ENCODE results near the gene ZYX. TPM values are rescaled to one million over a fixed set of nuclear protein-coding genes. Genes with fewer than 3 reads are reported as not detected.
"Not testable (repeated sequence)": the region's sequence is repeated elsewhere in the genome, so short reads cannot be mapped to it uniquely, and the experiment has no call there.

ZYX gene
- total and polyA plus RNA-seq, 2 donors (not counting 1 experiment from before 2014, with no cell fraction given): 32.3 to 53.8 TPM

DNA sequence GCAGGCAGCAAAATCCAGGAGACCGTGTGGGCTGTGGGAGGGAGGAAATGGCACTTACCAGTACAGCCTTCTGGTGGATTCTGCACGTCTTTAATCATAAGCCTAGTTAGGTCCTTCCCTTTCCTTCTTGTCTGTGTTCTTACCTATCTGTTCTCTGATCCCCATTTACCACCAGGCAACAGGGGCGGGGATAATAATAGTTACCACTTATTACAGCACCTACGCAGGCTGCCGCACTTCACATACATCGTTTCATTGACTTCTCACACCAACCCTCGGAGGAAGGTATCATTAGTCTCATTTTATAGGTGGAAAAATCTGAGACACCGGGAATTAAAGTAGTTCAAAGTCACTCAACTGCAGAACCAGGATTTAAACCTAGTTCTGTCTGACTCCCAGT is 32.0 kb downstream of the ZYX start:
- 100% methylated on average over 1 of the region's 8 CpGs for WGBS (ENCODE audit: insufficient coverage)
- no peak for ATAC-seq (ENCODE audit: low read depth)
- CTCF ChIA-PET: no interaction called here
- Histone ChIP-seq H2AFZ (ENCODE audit: insufficient read depth, low read depth, low read length, poor library complexity, severe bottlenecking) (no peak overlapping the region), H3K4me3 (ENCODE audit: control extremely low read depth in 1 of 5, extremely low read depth in 1 of 5, insufficient read depth in 1 of 5, low read depth in 2 of 5, low read length in 4 of 5) (no peak overlapping the region), H3K4me2 (replicated peaks; ENCODE audit: low read depth, low read length, poor library complexity, severe bottlenecking) (no peak overlapping the region), H3K9me3 (ENCODE audit: control extremely low read depth in 1 of 3, control insufficient read depth in 2 of 3, insufficient read depth in 1 of 3, low read length in 2 of 3) (no peaks in the 10 kb centered on the region), H3K4me1 (ENCODE audit: control insufficient read depth in 2 of 2, insufficient read depth in 2 of 2, low read length in 2 of 2) (peaks cover 24 to 25% of the 10 kb centered on the region in 2 donors), H3K27ac (ENCODE audit: low read length in 2 of 2) (no peak overlapping the region), H3K79me2 (ENCODE audit: control insufficient read depth, insufficient read depth, low read length) (no peaks in the 10 kb centered on the region), H3K27me3 (replicated peaks in 1 of 4; ENCODE audit: control extremely low read depth in 1 of 4, control insufficient read depth in 3 of 4, insufficient read depth in 4 of 4, low read length in 3 of 4) (peaks cover 0 to 52% (median 26%) of the 10 kb centered on the region in 4 experiments), H3K36me3 (replicated peaks in 1 of 2; ENCODE audit: control extremely low read depth in 1 of 2, control insufficient read depth in 1 of 2, extremely low read depth in 1 of 2, insufficient read depth in 2 of 2, low read length in 1 of 2) (no peaks in the 10 kb centered on the region), H3K9ac (ENCODE audit: low read length) (no peak overlapping the region), H4K20me1 (ENCODE audit: control insufficient read depth, insufficient read depth, low read length, poor library complexity, severe bottlenecking) (no peaks in the 10 kb centered on the region)
- Mint-ChIP-seq H3K9me3 (ENCODE audit: insufficient read depth) (no peaks in the 10 kb centered on the region), H3K27me3 (peaks cover 56% of the 10 kb centered on the region), H3K27ac (no peak overlapping the region), H3K4me1 (peaks cover 22% of the 10 kb centered on the region), H3K4me3 (no peak overlapping the region)
- no peak for DNase-seq
- POLR2A ChIA-PET: no interaction called here
- intact Hi-C loops (cut with micrococcal nuclease): loop anchor here (10.0 kb wide), 1 partner anchor 48 kb away; the partner anchor contains the start of gene FAM131B
- TF ChIP-seq CTCF (IDR thresholded peaks at IDR 0.05) (no peak), EZH2 (IDR thresholded peaks at IDR 0.05; ENCODE audit: borderline replicate concordance, insufficient read depth, low read depth, low read length, poor library complexity, severe bottlenecking) (no peak)

- 90% methylated on average over 4 of the region's 7 CpGs for WGBS (ENCODE audit: insufficient coverage)
- ChIA-PET POLR2A (interaction anchor here (0.5 kb wide), 1 partner anchor 78 kb away, joined by 9 read pairs; no protein-coding TSS in a partner anchor), CTCF (interaction anchor here (0.7 to 5.3 kb wide), 15 partner anchors 8 to 181 kb away, joined by 3 to 172 read pairs (median 5); partner anchors contain the start of genes FAM131B and GSTK1)
- H3K9me3 Mint-ChIP-seq (ENCODE audit: insufficient read depth); H3K27ac ChIP-seq (ENCODE audit: low read length in 2 of 2); H3K36me3 ChIP-seq (replicated peaks in 1 of 2; ENCODE audit: control extremely low read depth in 1 of 2, control insufficient read depth in 1 of 2, extremely low read depth in 1 of 2, insufficient read depth in 2 of 2, low read length in 1 of 2); H3K4me1 ChIP-seq (ENCODE audit: control insufficient read depth in 2 of 2, insufficient read depth in 2 of 2, low read length in 2 of 2); H3K4me3 Mint-ChIP-seq; H3K4me2 ChIP-seq (replicated peaks; ENCODE audit: low read depth, low read length, poor library complexity, severe bottlenecking); DNase-seq; H3K79me2 ChIP-seq (ENCODE audit: control insufficient read depth, insufficient read depth, low read length); ATAC-seq (ENCODE audit: low read depth); H3K4me1 Mint-ChIP-seq; H3K9me3 ChIP-seq (ENCODE audit: control extremely low read depth in 1 of 3, control insufficient read depth in 2 of 3, insufficient read depth in 1 of 3, low read length in 2 of 3); H4K20me1 ChIP-seq (ENCODE audit: control insufficient read depth, insufficient read depth, low read length, poor library complexity, severe bottlenecking); H3K4me3 ChIP-seq (ENCODE audit: control extremely low read depth in 1 of 5, extremely low read depth in 1 of 5, insufficient read depth in 1 of 5, low read depth in 2 of 5, low read length in 4 of 5); H2AFZ ChIP-seq (ENCODE audit: insufficient read depth, low read depth, low read length, poor library complexity, severe bottlenecking); H3K9ac ChIP-seq (ENCODE audit: low read length); H3K27ac Mint-ChIP-seq: not testable (repeated sequence)
- intact Hi-C loops (cut with micrococcal nuclease): loop anchor here (10.0 kb wide), 1 partner anchor 50 kb away; the partner anchor contains the start of gene FAM131B
- H3K27me3 ChIP-seq (replicated peaks in 1 of 4; ENCODE audit: control extremely low read depth in 1 of 4, control insufficient read depth in 3 of 4, insufficient read depth in 4 of 4, low read length in 3 of 4): peaks cover 0 to 41% (median 21%) of the 10 kb centered on the region in 4 experiments
- peaks cover 59% of the 10 kb centered on the region for H3K27me3 Mint-ChIP-seq
Measured at GRCh38 chr7:143415209-143415608, 34.1 kb downstream of the ZYX start.
